ENCODE results near the gene GUCA2B. TPM values are rescaled to one million over a fixed set of nuclear protein-coding genes. Genes with fewer than 3 reads are reported as not detected.

Gene GUCA2B
- total and polyA plus RNA-seq, 2 of the 4 experiments (the other 2 are of a cell fraction), result not detected

DNA sequence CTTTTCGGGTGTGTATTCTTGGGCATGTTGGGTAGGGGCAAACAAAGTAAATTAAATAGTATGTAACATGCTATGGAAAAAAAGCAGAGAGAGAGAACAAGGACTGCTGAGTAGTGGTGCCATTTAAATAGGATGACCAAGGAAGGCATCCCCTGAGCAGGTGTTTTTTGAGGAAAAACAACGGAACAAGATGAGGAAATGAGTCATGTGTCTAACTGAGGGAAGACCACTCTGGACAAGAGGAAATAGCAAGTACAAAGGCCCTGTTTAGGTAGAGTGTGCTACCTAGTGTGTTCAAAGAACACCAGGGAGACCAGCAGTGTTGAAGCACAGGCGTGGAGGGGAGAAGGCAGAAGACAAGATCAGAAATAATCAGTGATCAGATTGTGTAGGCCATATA, 31.4 kb downstream of the GUCA2B start (continued):
- TF ChIP-seq, protein P1, sequence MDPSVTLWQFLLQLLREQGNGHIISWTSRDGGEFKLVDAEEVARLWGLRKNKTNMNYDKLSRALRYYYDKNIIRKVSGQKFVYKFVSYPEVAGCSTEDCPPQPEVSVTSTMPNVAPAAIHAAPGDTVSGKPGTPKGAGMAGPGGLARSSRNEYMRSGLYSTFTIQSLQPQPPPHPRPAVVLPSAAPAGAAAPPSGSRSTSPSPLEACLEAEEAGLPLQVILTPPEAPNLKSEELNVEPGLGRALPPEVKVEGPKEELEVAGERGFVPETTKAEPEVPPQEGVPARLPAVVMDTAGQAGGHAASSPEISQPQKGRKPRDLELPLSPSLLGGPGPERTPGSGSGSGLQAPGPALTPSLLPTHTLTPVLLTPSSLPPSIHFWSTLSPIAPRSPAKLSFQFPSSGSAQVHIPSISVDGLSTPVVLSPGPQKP (IDR thresholded peaks at IDR 0.05; ENCODE audit: borderline replicate concordance, low read depth, low read length), result no peak

DNA sequence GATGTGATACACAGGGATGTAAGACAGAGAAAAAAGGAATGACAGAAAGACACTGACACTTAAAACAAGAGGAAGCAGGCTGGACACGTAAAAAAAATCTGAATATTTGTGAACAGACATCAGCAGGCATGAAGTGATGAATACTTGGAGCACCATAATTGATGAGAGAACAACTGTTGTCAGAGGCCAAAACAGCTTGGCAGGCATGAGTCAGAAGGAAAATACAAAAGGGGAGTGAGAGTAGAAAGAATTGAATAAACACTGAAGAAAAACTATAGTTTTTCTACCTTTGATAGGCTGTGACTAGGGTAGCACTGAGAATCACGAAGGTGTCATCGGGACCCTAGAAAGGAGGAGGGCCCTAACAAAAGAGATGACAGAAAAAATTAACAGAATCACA, 32.9 kb downstream of the GUCA2B start:
- Histone ChIP-seq H3K9me1 (ENCODE audit: insufficient read depth, low read length) (0 out of 2 replicates have a peak, but pooled peaks cover 2% of the 10 kb centered on the region), H4K91ac (ENCODE audit: insufficient read depth, low read depth, low read length) (no peak overlapping the region), H4K5ac (ENCODE audit: low read depth, low read length) (no peak overlapping the region), H2BK20ac (ENCODE audit: low read depth, low read length) (no peak overlapping the region), H3K27ac (ENCODE audit: insufficient read depth, low read length) (no peak overlapping the region), H2AK5ac (ENCODE audit: low read depth, low read length) (no peak overlapping the region), H3K27me3 (ENCODE audit: control insufficient read depth, insufficient read depth, low read length) (no peaks in the 10 kb centered on the region), H3K4me2 (ENCODE audit: low read depth, low read length) (no peak overlapping the region), H4K20me1 (ENCODE audit: insufficient read depth, low read length) (no peaks in the 10 kb centered on the region; the same call in 1 of the 2 replicates), H3K14ac (replicated peaks; ENCODE audit: low read depth, low read length) (no peak overlapping the region), H3K9ac (ENCODE audit: low read depth, low read length) (no peak overlapping the region), H3K4me3 (ENCODE audit: insufficient read depth, low read depth, low read length) (no peak overlapping the region), H3K23ac (ENCODE audit: low read depth, low read length) (no peak overlapping the region), H2AFZ (replicated peaks; ENCODE audit: low read length, poor library complexity) (no peak overlapping the region), H3K79me1 (ENCODE audit: low read depth in 1 of 2, low read length in 2 of 2) (peaks cover 0 to 9% of the 10 kb centered on the region in 2 experiments; a peak in 2 of 4 replicates), H2BK5ac (ENCODE audit: low read depth, low read length, poor library complexity, severe bottlenecking) (no peak overlapping the region), H3K18ac (ENCODE audit: low read depth, low read length) (no peak overlapping the region), H2BK15ac (ENCODE audit: low read depth, low read length) (no peak overlapping the region), H2AK9ac (replicated peaks; ENCODE audit: low read depth, low read length, poor library complexity) (no peak overlapping the region), H3K36me3 (ENCODE audit: control insufficient read depth, insufficient read depth, low read length) (peaks cover 13% of the 10 kb centered on the region), H2BK120ac (ENCODE audit: low read depth, low read length) (no peak overlapping the region), H3K4ac (ENCODE audit: low read depth, low read length) (no peak overlapping the region), H3K4me1 (ENCODE audit: control insufficient read depth, insufficient read depth, low read length) (no peaks in the 10 kb centered on the region), H3K56ac (ENCODE audit: extremely low read depth, insufficient read depth, low read length) (no peak overlapping the region), H3K9me3 (ENCODE audit: control insufficient read depth, insufficient read depth, low read length) (no peaks in the 10 kb centered on the region), H4K8ac (ENCODE audit: low read depth in 2 of 2, low read length in 2 of 2) (no peak overlapping the region)
- 0% methylated on average over 1 of the region's 3 CpGs; no CpG with 5 or more reads in 1 of the 2 experiments for WGBS, 2 experiments (ENCODE audit: extremely low coverage in 2 of 2, insufficient read length in 1 of 2)
- ChIA-PET POLR2A (ENCODE audit: unreplicated experiment) (no interaction called here), CTCF (no interaction called here)
- intact Hi-C loops (cut with micrococcal nuclease), result no loop called here
- dilution Hi-C loops (cut with HindIII; ENCODE audit: low sequenced_read_pairs, unreplicated experiment), result no loop called here
- in situ Hi-C loops (cut with MboI; ENCODE audit: low sequenced_read_pairs), result no loop called here
- ATAC-seq (ENCODE audit: low read depth), result peak; percentile 63
- BruUV-seq (replicated peaks), result no TSS peak
- peak; percentile 57 for DNase-seq
- no peak for TF ChIP-seq RAD21 (IDR thresholded peaks at IDR 0.05; ENCODE audit: low read length)
- no peak for TF ChIP-seq MAZ (IDR thresholded peaks at IDR 0.05; ENCODE audit: borderline replicate concordance, low read depth, low read length)
- TF ChIP-seq CHD1 (IDR thresholded peaks at IDR 0.05; ENCODE audit: low read depth, low read length), result no peak
- no peak for TF ChIP-seq MXI1 (IDR thresholded peaks at IDR 0.05; ENCODE audit: borderline replicate concordance, low read depth, low read length)
- TF ChIP-seq, protein P2, sequence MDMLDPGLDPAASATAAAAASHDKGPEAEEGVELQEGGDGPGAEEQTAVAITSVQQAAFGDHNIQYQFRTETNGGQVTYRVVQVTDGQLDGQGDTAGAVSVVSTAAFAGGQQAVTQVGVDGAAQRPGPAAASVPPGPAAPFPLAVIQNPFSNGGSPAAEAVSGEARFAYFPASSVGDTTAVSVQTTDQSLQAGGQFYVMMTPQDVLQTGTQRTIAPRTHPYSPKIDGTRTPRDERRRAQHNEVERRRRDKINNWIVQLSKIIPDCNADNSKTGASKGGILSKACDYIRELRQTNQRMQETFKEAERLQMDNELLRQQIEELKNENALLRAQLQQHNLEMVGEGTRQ (IDR thresholded peaks at IDR 0.05; ENCODE audit: low read depth, low read length), result no peak
- no peak for TF ChIP-seq RFX5 (IDR thresholded peaks at IDR 0.05; ENCODE audit: low read depth, low read length)
- TF ChIP-seq POLR2A (IDR thresholded peaks at IDR 0.05; ENCODE audit: low read depth, low read length), result no peak
- no peak for TF ChIP-seq BHLHE40 (IDR thresholded peaks at IDR 0.05; ENCODE audit: low read depth, low read length)
- no peak for TF ChIP-seq CEBPB (IDR thresholded peaks at IDR 0.05; ENCODE audit: low read depth, low read length)
- TF ChIP-seq RCOR1 (IDR thresholded peaks at IDR 0.05; ENCODE audit: insufficient replicate concordance, low read length), result no peak
- TF ChIP-seq, protein P3, sequence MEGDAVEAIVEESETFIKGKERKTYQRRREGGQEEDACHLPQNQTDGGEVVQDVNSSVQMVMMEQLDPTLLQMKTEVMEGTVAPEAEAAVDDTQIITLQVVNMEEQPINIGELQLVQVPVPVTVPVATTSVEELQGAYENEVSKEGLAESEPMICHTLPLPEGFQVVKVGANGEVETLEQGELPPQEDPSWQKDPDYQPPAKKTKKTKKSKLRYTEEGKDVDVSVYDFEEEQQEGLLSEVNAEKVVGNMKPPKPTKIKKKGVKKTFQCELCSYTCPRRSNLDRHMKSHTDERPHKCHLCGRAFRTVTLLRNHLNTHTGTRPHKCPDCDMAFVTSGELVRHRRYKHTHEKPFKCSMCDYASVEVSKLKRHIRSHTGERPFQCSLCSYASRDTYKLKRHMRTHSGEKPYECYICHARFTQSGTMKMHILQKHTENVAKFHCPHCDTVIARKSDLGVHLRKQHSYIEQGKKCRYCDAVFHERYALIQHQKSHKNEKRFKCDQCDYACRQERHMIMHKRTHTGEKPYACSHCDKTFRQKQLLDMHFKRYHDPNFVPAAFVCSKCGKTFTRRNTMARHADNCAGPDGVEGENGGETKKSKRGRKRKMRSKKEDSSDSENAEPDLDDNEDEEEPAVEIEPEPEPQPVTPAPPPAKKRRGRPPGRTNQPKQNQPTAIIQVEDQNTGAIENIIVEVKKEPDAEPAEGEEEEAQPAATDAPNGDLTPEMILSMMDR (conservative IDR thresholded peaks at IDR 0.05; ENCODE audit: low read depth, low read length), result no peak
- no peak for TF ChIP-seq NFE2L2 (IDR thresholded peaks at IDR 0.05; ENCODE audit: low read depth, low read length)

Data from IMR-90 (cell line).